Cardiac septum (tissue), 1 donor: ENCODE measurements around the gene LPP. TPM values are rescaled to one million over a fixed set of nuclear protein-coding genes. Genes with fewer than 3 reads are reported as not detected.

Experiments
- DNase-seq: peaks from one replicate; pipeline ENCODE4 v3.0.0-alpha.2; 2020; ENCODE audit warnings: low spot score
- intact Hi-C: fragments of 100-400 bp; cut with DNase I; formaldehyde crosslinking; loops from one replicate; pipeline ENCODE4 v1.14.0; 2022
- total RNA-seq: library from RNA; stranded (reverse); fragmentation: NEBNext Ultra II Directional; extraction: Animal tissue kit (Norgen Biotek cat#: 25700); gene quantifications from one replicate; pipeline ENCODE4 v1.2.1, GENCODE V29; 2021
- donor health status: DM: no; HTN: no; CAD: no.

Gene LPP
- total RNA-seq, 1 donor from 2014 or later: 145 TPM

GRCh38 chr3:188164248-188164687, 10.3 kb downstream of the LPP start:
- DNase-seq: no peak
- intact Hi-C loops: no loop called here

DNA sequence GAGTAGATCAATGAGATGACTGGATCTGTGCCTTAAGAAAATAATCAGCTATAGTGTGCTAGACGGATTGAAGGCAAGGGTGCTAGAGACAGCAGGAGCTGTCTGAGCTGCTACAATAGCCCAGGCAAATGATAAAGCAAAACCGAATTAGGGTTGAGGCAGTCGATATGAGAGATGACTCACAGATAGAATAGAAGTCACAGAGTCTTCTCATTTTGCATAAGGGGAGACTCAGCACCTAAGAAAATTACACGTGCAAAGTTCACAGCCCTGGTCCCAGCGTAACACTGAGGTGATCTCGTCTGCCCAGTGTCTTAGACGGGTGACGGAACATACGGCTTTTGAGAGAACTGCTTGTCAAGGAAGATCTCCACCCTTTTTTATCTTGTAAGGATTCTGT, 11.6 kb downstream of the LPP start:
- DNase-seq: no peak
- intact Hi-C loops: no loop called here

DNA sequence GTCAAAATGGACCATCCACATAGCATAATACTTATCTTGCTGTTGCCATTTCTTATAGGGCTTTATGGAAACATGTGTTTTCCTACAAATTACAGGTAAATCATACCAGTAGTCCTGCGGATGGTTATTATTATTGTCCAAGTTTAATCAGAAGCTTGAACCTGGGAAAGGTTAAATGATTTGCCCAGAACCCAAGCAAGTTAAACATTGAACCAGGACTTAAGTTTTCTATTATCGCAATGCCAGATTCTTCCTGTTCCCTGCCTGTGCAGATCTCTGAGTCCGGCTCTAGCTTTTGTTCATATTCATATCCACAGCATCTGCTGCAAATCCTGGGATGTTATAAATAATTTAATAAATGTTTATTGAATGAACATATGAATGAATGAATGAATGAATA, 12.5 kb downstream of the LPP start:
- DNase-seq: no peak
- intact Hi-C loops: no loop called here

GRCh38 chr3:188168186-188168585, 14.2 kb downstream of the LPP start:
- DNase-seq: no peak
- intact Hi-C loops: no loop called here

- intact Hi-C loops: no loop called here
- no peak for DNase-seq
Measured at GRCh38 chr3:188168648-188169047, 14.7 kb downstream of the LPP start.

GRCh38 chr3:188169830-188170455, 16.0 kb downstream of the LPP start:
- intact Hi-C loops: no loop called here

GRCh38 chr3:188170461-188171459, 16.8 kb downstream of the LPP start:
- DNase-seq: no peak
- intact Hi-C loops: no loop called here

More at GRCh38 chr3:188169830-188170455, 16.0 kb downstream of the LPP start:
- DNase-seq: no peak

GRCh38 chr3:188171682-188172467, 17.9 kb downstream of the LPP start:
- intact Hi-C loops: no loop called here
- no peak for DNase-seq

DNA sequence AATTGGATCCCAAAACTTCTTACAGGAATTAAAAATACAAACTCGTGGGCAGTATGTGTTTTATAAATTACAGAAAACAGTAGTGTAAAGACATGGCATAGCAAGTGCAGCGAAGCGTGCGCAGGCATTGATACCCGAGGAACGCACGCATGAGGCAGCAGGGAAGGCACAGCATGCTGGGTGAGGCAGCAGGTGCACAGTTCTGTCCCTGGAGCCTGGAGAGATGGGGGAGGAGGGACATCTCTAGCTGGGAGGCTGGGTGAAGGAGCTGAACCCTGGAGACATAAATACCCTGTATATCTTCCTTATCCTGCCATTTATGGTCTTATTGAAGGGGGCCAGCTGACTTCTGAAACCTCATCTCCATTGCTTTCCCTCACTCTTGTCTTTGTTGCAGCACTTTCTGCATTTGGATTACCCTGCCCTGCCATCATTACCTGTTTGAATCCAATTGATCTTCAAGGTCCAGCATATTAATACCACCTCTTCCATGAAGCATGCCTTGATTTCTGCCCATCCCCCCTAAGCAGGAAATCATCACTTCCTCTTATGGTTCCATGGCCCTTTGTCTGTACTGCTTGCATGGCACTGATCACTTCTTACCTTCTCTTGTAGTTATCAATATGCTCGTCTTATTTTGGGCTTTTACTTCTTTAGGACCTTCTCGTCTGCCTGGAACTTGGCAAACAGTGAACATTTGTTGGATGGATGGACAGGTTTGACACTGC, 20.5 kb downstream of the LPP start:
- no peak for DNase-seq
- intact Hi-C loops: loop anchor here (5.0 kb wide), 1 partner anchor 88 kb away; no protein-coding TSS in a partner anchor

- DNase-seq: no peak
- intact Hi-C loops: loop anchor here (5.0 kb wide), 1 partner anchor 86 kb away; no protein-coding TSS in a partner anchor
Measured at GRCh38 chr3:188176476-188176875, 22.5 kb downstream of the LPP start.

DNA sequence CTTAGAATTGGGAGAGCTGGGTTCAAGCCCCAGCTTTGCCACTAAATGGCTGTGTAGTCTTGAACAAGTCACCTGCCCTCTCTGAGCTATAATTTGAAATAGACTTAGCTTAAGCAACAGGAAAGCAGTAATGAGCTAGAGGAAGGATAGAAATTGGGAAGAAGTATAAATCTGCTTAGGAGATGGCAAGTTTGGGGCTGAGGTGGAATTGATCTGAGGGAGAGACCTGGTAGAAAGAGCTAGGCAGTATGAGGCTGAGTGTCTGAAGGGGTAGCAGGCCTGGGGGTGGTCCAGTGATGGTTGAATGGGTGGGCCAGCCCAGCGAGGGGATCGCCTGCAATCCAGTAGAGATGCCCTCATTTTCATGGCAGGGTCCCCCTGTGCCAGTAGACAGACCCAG, 22.9 kb downstream of the LPP start:
- DNase-seq: no peak
- intact Hi-C loops: loop anchor here (5.0 kb wide), 1 partner anchor 85 kb away; no protein-coding TSS in a partner anchor

GRCh38 chr3:188177721-188178120, 23.8 kb downstream of the LPP start:
- no peak for DNase-seq
- intact Hi-C loops: loop anchor here (5.0 kb wide), 1 partner anchor 85 kb away; no protein-coding TSS in a partner anchor

DNA sequence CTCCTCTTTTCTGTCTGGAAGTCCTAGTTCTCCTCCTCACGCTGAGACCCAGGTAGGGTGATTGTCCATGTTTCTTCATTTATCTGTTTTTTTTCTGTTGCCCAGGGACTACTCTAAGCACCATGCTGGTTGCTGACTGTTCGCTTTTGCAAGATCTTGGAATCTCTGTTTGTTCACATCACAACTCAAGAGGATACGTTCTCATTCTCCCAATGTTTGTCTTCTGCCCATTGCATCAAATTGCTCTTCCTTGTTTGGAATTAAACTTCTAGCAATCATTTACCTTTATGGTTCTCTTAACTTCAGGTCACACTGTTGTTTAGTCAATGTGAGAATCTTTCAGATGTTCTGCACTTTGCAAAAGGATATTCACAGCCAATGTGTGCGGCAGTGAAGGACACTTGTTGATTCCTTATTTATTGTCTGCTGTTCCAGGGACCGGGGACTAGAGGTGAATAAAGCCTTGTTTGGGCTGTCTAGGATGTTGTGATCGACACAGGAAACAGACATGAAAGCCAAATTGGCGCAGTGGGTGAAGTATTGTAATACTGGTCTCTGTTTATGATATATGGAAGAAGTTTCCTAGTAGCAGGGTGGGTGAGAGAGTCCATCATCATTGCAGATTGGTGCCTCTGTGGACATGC, 24.5 kb downstream of the LPP start:
- no peak for DNase-seq
- intact Hi-C loops: loop anchor here (5.0 kb wide), 1 partner anchor 84 kb away; no protein-coding TSS in a partner anchor

GRCh38 chr3:188179006-188179966, 25.3 kb downstream of the LPP start:
- DNase-seq: no peak
- intact Hi-C loops: loop anchor here (5.0 kb wide), 1 partner anchor 83 kb away; no protein-coding TSS in a partner anchor

DNA sequence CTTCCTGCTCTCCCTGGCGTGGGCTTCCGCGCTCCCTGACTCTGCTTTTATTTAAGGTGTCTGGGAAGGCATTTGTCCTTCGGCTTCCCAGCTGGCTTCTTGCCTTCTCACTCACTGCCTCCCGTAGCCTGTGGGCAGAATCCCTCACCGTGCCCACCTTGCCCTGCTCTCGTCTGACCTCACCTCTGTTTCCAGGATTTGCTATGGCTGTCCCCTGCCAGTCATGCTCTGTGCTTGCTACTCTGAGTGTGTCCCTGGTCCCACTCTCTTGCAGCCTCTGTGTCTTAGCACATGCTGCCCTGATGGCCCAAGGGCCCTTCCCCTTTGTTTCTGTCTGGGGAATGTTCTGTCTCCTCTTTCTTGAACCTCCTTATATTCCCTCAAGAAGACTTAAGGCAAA, 26.2 kb downstream of the LPP start:
- no peak for DNase-seq
- intact Hi-C loops: no loop called here

DNA sequence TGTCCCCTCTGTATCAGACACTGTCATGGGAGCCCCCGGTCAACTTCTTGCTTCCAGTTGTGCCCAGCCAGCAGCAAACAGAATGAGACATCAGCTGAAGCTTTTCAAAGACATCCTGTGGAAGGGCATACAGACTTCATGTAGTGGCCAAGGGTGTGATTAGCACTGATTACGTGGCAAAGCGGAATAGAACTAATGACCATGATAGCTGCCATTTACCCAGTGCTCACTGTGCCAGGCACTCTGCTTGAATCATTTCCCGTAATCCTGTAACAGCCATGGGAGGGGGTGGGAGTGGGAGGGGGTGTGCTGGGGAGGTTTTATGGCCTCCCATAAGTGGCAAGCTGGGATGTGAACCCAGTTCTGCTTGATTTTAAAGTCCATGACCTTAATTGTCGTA, 29.5 kb downstream of the LPP start:
- no peak for DNase-seq
- intact Hi-C loops: no loop called here

DNA sequence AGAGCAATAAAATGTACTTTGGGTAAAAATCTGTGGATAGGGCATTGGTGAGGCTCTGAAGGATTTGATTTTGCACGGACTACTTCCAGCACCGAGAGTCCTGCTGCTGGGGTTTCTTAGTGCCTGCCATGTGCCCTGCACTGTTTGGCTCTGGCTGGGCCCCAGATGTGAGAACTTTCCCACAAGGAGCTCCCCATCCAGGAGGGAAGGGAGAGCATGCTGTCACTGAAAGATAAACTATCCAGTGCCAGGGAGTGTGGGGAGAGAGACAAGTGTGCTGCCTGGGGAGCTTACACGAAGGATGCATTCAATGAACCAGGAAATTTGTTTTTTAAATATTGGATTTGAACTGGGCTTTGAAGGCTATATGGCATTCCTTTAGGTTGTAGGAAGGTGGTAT, 30.2 kb downstream of the LPP start:
- intact Hi-C loops: no loop called here
- DNase-seq: no peak
